ELR (cell line): Measurements from ENCODE around the gene ZNF791.
"Not testable (repeated sequence)": the region's sequence is repeated elsewhere in the genome, so short reads cannot be mapped to it uniquely, and the experiment has no call there.

Experiments
- DNase-seq: peaks from one replicate; pipeline ENCODE4 v3.0.0-alpha.2; 2015; ENCODE audit warnings: low read depth

ZNF791 gene

DNA sequence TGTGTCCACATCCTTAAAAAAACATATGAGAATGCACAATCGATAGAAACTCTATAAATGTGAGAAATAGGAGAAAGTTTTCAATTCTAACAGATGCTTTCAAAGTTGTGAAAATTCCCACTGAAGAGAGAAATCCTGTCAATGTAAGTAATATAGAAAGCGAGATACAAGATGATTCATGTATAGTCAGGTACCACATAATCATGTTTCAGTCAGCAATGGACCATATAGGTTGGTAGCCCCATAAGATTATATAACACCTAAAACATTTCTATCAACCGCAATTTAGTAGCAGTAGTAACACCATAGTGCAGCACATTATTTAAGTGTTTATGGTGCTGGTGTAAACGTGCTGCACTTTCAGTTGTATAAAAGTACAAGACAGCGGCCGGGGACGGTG lies 18.5 kb downstream of the ZNF791 start:
- DNase-seq = no peak

DNA sequence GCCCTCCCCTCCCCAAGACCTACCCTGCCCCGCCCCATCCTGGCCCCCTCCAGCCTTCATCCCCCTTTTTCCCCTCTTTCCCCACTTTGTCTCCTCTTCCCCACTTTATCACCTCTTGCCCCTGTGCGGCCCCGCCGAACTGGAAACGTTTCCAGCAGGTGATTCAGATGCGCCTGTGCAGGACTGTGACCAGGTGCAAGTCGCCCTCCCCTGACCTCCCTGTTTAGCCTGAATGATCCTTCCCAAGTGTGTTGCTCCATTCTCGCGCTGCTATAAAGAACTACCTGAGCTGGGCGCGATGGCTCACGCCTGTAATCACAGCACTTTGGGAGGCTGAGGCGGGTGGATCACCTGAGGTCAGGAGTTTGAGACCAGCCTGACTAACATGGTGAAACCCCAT lies 25.9 kb downstream of the ZNF791 start:
- no peak for DNase-seq

GRCh38 chr19:12638611-12639182 lies 28.0 kb downstream of the ZNF791 start:
- no peak for DNase-seq

DNA sequence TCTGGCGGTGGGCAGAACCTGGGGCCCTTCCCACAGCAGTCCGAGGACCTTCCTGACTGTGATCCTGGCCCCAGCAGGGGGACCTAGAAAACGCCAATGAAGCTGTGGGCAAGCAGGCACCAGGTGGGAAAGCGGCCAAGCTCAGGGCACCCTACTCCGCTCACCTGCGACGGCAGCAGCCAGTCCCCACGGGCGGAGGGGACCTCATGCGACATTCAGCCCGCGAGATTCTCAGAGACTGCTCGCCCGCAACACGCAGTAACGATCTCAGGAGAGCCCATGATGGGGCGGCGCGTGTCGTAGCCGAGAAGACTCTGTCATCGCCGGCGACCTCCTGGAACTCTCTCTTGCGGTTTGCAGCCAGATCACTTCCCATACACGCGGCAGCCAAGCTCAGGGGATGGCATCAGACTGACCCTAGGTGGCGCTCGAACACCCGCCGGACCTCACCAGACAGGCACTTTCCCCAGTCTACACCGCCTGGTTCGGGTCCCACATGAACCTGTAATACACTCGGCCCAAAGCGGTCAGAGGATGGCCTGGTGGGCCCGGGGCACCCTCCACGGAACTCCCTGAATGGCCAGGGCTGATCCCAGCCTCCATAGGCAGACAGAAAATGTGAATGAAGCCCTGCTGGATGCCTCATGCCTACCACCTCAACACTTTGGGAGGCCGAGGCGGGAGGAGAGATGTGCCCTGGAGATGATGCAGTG lies 29.3 kb downstream of the ZNF791 start:
- DNase-seq = peak; percentile 85

- DNase-seq = no peak
Observed at GRCh38 chr19:12641456-12641855, 30.7 kb downstream of the ZNF791 start.

GRCh38 chr19:12642506-12642905 lies 31.8 kb downstream of the ZNF791 start:
- no peak for DNase-seq

DNA sequence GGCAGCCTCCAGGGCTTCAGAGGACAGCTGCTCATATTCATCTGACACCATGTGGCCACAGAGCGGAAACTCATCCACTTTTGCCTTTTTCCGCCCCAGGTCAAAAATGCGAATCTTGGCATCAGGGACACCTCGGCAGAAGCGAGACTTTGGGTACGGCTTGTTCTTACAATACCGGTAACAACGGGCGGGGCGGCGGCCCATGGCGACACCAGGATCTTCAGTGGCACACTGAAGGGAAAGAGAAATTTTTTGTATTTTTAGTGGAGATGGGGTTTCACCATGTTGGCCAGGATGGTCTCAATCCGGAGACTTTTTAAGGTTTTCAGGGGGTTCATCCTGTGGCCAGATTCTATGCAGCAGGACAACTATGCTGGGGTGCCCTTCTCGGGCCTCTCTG lies 33.0 kb downstream of the ZNF791 start:
- not testable (repeated sequence) for DNase-seq

DNA sequence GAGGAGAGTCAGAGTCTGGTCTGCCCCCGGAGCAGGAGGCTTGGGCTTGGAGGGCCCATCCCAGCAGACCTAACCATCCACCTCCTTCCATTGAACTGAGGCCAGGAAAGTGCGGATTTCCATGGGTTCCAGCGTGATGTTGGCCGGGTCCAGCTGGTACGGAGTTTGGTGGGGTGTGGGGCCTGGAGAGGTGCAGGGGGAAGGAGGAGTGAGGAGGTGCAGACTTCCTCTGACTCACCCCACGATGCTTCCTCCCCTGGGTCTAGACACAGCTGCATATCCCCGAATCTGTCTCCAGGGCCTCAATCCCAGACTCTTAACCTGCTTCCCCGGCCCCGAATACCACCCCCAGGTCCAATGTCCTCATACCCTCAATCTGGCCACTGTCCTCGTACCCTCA lies 35.8 kb downstream of the ZNF791 start:
- no peak for DNase-seq

DNA sequence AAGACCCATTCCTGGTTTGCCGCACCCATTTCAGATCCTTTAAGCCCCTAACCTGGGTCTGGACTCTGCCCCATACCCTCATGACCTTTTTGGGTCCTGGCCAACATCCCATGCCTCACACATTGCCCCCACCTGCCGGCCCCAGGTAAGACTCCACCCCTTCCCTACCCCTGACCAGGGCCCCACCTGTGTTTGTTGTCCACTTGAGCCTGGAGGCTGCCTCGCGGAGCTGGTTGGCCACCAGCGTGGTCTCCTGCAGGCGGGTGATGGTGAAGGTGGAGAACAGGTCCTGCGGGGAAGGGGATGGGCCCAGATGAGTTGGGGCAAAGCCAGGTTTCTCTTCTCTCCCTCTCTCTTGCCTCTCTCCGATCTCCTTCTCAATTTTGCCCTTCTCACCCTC lies 36.3 kb downstream of the ZNF791 start:
- no peak for DNase-seq

GRCh38 chr19:12647490-12648071 lies 36.9 kb downstream of the ZNF791 start:
- peak; percentile 41 for DNase-seq

DNA sequence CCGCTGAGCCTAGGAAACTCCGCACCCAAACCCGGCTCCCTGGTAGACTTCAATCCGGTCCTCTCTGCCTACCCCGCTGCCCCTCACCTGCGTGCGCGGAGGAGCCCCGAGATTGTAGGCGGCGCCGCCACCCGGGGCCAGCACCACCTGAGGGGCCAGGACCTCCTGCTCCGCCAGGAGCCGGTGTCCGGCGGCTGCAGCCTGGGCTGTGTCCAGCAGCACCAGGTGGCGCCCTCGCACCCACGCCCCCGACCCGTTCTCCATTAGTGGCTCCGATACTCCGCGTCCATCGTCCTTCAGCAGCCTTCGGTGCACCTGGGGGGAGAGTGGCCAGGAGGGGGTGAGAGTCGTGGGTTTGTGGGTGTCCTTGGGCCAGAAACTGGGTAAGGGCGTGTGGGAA lies 37.4 kb downstream of the ZNF791 start:
- DNase-seq = no peak

- DNase-seq = no peak
Observed at GRCh38 chr19:12649941-12650340, 39.2 kb downstream of the ZNF791 start.

GRCh38 chr19:12652219-12652618 lies 41.5 kb downstream of the ZNF791 start:
- no peak for DNase-seq

- no peak for DNase-seq
Observed at GRCh38 chr19:12655546-12655945, 44.8 kb downstream of the ZNF791 start.

- peak; percentile 19 for DNase-seq
Observed at GRCh38 chr19:12656899-12657571, 46.3 kb downstream of the ZNF791 start.

- no peak for DNase-seq
Observed at GRCh38 chr19:12657966-12658365, 47.2 kb downstream of the ZNF791 start.

DNA sequence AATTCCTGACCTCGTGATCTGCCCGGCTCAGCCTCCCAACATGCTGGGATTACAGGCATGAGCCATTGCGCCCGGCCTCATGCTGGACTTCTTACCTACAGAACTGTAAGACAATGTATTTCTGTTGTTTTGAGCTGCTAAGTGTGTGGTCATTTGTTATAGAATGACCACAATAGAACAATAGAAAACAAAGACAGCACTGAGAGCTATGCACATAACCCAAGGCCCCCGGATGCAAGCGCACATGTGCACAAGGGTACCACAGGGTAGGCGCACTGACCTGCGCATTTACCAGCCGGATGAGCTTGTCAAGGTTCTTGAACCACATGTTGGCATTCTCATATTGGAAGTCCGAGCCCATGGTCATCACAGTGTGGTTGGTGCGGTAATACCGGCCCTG lies 50.3 kb downstream of the ZNF791 start:
- no peak for DNase-seq

GRCh38 chr19:12664406-12665280 lies 53.9 kb downstream of the ZNF791 start:
- peak; percentile 39 for DNase-seq

DNA sequence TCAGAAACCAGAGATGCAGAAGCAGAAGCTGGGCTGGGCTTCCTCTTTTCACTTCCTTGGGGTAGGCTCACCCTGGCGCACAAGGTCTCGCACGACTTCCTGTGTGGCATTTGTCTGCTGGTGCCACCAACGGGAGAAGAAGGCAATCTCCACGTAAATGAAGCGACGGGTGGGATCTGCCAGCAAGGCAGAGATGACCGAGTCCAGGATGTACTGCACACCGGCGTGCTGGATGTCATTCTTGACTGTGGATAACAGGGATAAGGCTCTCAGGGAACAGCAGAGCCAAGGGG lies 54.5 kb downstream of the ZNF791 start:
- DNase-seq = no peak

DNA sequence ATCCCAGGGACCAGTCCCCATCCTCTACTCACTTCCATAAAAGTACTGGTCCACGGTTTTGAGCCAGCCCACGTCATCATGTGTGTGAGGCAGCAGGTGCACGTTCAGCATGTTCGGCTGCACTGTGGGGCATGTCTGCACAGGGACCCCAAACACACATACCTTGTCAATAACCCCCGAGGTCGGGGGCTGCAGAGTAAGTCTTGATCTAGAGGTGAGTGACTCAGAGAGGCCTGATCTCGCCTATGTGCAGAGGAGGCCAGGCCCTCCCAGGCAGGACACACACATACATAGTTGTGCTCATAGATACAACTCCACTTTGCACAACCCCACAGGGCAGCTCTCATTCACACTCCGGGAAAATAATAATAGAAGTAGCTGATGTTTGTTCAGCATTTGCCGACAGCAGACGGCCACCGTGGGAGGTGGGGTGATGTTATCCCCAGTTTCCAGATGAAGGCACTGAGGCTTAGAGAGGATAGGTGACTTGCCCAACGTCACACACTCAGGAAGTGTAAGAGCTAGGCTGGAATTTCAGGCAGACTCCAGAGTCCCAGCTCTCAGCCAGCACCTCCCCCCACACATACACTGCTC lies 55.0 kb downstream of the ZNF791 start:
- DNase-seq = peak; percentile 33

DNA sequence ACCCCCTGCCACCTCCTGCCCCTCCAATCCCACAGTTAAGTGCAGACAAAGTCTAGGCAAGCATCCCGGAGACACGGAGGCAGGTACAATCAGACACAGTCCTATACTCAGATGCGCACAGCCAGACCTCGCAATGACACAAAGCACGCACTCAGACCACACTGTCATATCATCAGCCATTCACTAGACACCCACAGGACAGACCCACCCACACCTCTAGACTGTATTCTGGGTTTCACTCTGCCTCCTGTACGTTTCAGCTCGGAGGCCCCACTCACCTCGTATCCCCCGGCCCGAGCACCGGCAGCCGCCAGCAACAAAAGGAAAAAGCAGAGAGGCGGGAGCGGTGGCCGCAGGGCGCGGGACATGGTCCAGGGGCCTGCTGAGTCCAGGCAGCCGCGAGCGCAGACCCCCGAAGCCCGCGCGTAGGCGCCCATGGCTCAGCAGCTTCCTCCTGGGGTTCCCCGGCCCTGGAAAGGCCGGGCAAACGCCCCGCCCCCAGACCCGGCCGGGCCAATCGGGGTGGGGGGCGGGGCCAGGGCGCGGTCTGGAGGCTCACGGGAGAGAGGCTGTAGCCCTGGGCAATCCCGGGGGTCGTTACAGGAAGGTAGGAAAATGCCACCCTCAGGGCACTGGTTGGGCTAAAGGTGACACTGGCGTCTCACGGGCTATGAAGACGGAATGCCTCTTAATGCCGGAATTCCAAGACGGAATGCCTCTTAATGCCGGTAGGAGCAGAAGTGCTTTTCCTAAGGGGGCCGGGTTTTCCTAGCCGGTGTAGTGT lies 55.7 kb downstream of the ZNF791 start, which contains the start of the genes MAN2B1 and WDR83:
Gene MAN2B1, minus strand, starts transcription at position 478 of the 784 bp plus-strand sequence. Its CDS starts 41 bp downstream, at position 437.
Gene WDR83, plus strand, starts transcription at position 543 of the 784 bp plus-strand sequence. CDS start 2,984 bp downstream, outside the sequence.
- DNase-seq = peak; percentile 83
